ENCODE measurements around the gene NGB.

GRCh38 chr14:77246784-77247183, 24.2 kb downstream of the NGB start:
- TF ChIP-seq CTCF (IDR thresholded peaks at IDR 0.05; ENCODE audit: low read length) (no peak), EZH2 (IDR thresholded peaks at IDR 0.05; ENCODE audit: borderline replicate concordance, low read length) (no peak)
